RPMI7951 (cell line): ENCODE results near the gene ENKUR. TPM values are rescaled to one million over a fixed set of nuclear protein-coding genes. Genes with fewer than 3 reads are reported as not detected.
A peak's percentile ranks its signal among the peaks of the same experiment; 100 is the strongest.
"Not testable (repeated sequence)": the region's sequence is repeated elsewhere in the genome, so short reads cannot be mapped to it uniquely, and the experiment has no call there.

Source experiments
- DNase-seq: peaks from one replicate; pipeline ENCODE4 v3.0.0-alpha.2; 2012; ENCODE audit warnings: low read depth
- total RNA-seq: library from RNA; depleted of rRNA; stranded (reverse); fragments of >200 nt; shearing (Covaris generic); gene quantifications from 2 replicates; pipeline ENCODE4 v1.2.3, GENCODE V29; 2014

Gene ENKUR
- total RNA-seq, 1 experiment from 2014 or later: 0.24 TPM

DNA sequence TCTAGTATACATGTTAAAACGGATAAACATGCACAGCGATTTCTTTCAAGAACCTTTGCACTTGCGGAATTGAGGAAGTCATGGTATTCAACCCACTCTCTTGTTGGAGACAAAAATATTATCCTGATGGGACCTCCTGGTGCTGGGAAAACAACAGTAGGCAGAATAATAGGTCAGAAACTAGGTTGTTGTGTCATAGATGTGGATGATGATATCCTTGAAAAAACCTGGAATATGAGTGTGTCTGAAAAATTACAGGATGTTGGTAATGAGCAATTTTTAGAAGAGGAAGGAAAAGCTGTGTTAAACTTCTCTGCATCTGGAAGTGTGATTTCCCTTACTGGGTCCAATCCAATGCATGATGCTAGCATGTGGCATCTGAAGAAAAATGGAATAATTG is 7.3 kb upstream of the ENKUR start:
- DNase-seq: no peak

DNA sequence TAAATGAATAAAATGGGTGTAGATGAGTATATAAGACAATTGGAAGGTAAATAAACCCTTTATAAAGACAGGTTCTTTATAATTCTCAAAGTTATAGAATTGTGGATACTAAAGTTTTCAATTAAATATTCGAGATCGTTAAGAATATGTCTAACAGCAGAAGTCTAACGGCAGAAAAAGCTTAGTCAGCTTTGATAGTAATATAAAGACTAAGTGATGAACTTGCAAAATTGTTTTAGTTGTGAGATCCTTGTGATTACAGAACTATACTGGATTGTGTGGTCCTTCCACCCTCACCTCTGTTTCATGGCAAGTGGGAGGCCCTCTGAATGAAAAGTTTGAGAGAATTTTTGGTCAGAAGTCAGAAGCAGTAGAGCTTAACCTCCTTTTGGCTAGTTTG is 2.7 kb upstream of the ENKUR start:
- DNase-seq: no peak

DNA sequence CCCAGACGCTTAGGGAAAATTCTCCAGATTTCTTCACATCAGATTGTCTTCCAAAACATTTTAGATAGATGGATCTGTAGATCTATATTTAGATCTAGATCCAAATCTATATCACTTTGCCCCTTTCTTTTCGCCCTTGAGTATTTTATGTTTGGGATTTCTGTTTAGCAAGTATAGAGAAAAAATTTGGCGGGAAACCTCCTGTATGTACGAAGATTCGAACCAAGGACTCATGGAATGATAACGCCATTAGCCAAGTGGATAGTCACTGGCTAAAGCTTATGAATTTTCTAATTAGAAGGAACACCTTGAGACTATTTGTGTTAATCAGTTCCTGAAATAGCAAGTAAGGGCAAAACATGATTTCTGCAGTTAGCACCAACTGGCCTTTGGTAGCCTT is 1.7 kb upstream of the ENKUR start:
- DNase-seq: no peak

DNA sequence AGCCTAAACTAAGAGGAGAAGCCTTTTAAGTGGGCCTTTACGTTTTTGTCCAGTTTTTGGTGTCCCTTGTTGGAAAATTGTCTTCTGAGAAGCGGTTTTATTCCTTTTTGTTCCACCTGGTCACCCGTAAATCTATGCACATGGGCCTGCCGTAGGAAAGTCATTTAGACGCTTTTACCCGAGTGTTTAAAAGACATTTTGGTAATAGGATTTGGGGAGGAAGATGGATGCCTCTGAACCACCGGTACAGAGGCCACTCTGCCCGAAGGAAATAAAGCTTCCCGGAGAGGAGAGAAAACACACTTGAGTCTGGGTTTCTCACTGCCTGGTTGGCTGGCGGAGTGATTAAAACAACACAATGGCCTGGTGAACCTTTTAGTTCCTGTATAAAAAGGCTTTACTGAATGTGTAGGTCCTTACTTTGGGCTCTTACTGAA is 1.2 kb upstream of the ENKUR start:
- DNase-seq: no peak

DNA sequence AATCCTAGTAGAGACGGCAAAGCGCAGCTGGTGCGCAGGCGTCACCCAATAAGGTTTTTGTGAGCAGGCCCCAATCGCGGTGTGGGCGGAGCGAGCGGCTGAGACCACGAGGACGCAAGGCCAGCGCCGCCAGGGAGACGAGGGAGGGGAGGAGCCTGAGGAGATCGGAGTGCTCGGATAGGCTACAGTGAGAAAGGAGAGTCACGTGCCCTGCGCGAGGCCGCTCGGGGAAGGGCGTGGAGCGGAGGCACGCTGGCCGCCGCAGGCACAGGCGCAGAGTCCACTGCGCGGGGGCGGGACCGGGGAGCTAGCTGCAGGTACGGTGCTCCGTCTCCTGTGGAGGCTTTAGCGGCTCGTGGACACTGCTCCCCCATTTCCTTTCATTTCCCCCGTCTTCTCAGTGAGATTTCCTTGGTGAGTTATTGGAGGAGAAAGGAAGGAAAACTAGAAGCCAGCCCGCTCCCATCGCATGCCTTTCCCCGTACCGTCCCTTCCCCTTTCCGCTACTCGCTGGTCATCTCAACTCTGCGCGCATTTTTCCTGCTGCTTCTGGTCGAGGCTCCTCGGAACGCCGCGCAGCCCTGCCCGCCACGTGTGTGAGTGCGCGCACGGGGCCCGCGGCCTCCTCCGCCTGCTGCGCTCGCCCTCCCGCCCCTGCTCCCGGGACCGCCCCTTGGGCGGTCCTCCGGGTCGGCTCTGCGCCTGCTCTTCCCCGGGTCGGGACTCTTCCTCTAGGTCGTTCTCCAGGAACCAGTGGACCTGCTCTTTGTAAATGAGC is 607 bp upstream of the ENKUR start, which contains the start of gene THNSL1:
Gene THNSL1, plus strand, starts transcription at position 237 of the 778 bp plus-strand sequence. CDS start 6,612 bp downstream, outside the sequence.
- DNase-seq: peak; percentile 99

DNA sequence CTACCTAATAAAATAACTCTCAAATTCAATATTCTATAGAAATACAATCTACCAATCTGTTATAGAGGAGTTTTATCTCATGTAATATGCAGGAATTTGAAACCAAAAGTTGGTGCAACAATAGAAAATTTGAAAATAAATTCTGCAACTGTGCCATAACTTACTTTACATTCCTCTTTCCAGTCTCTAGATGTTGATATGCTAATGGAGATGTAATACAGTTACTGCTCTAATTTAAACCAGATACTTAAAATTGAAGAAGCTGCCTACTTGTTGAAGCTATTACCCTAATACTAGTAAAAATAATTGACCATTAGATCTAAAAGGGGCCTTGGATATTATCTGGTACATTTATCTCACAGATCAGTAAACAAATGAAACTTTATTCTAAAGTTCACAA is 1.4 kb downstream of the ENKUR start:
- no peak for DNase-seq

DNA sequence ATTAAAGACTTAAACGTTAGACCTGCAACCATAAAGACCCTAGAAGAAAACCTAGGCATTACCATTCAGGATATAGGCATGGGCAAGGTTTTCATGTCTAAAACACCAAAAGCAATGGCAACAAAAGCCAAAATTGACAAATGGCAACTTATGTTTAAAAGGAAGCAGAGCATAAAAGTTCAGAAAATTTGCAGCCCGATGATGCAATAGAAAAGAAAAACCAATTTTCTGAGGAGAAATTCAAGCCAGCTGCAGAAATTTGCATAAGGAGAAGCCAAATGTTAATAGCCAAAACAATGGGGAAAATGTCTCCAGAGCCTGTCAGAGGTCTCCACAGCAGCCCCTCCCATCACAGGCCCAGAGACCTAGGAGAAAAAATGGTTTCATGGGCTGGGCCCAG is 4.4 kb downstream of the ENKUR start:
- DNase-seq: not testable (repeated sequence)

DNA sequence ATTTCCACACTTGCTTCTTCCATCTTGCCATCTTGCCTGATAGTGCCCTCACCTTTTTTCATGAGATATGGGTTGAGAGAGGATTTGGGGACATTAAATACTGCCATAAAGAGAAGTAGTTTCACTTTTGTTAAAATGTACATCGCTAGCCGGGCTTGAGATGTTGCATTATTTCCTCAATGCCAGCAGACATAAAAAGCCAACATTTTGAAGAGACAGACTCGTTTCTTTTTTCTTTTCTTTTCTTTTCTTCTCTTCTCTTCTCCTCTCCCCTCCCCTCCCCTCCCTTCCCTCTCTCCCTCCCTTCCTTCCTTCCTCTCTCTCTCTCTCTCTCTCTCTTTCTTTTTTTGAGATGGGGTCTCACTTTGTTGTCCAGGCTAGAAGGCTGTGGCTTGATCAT is 17.9 kb downstream of the ENKUR start:
- no peak for DNase-seq

DNA sequence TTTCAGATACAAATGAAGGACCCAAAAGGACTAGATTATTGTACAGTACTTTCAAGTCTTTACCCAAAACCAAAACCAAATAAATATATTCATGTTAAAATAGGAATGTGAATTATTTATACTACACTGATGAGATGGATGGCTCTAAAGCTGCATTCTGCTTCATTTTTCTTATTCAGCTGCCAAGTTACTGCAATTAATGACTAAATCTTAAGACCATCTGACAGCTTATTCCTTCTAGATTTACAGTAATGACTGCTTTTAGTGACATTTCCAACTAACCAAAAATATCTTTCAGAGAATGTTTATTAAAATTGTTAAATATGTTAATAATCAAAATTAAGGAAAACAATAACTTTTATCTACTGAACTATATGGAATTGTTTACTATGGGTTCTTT is 20.9 kb downstream of the ENKUR start:
- DNase-seq: no peak

DNA sequence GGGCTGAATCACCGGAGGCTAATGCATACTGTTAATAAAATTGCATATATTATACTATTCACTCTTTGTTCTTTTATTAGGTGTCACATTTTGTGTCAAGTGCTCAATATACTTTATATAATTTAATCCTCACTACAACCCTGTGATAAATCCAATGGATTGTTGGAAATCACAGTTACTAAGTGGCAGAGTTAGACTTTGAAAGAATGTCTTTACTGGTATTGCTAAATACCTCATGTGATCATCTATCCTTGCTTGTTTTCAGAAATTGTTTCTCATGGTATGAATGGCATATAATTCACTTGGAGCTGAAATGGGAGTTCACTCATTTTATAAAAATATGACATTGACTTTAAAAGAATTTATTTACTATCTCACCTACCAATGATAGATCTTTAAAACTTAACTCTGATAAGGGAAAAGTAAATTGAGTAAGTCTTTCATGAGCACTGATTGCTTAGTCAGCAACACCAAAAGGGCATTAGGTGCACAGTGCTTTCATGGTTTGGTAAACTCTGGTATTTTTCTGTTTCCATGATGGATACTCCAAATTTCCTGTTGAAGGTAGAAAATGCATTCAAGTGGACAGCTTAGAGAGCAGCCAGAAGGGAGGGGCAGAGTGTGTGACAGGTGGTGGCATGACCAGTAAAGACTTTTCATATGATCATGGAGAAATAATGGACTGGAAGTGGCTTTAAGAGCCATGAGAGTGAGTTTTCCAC is 22.6 kb downstream of the ENKUR start:
- DNase-seq: no peak

DNA sequence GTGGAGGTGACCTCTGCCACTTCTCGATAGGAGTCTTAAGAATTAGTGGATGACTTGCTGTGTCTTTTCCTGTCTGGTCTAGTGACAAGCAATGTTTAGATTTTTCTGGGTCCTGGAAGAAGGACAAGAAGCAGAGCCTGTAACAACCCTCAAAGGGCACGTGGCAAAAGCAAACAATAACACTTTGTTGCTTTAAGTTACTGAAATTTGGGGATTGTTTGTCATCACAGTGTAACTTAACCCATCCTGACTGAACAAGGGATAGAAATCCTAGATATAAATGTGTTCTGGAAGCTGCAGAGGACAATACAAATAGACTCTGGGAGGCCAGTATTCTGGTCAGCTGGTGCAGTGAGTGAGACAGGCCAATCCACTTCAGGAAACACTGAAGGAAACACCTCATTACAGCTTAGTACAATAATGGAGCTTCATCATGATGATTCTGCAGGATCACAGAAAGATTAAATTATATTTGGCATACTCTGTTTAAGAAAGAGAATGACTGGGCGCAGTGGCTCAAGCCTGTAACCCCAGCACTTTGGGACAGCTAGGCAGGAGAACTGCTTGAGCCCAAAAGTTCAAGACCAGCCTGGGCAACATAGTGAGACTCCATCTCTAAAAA is 23.3 kb downstream of the ENKUR start:
- no peak for DNase-seq

DNA sequence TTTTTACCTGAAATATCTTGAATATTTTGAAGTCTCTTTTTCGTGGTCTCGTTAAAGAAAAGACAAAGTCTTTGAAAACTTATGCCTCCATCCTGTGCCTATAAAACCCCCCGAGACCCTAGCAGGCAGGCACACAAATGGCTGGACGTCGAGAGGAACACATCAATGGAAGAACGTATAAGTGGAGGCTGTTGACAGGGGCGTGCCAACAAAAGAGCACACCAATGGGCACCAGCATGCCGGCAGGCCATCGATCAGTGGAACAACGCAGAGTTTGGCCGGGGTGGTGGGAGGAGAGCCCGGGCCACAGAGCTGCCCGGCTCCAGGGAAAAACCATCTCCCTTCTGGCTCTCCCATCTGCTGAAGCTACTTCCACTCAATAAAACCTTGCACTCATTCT is 24.7 kb downstream of the ENKUR start:
- no peak for DNase-seq

DNA sequence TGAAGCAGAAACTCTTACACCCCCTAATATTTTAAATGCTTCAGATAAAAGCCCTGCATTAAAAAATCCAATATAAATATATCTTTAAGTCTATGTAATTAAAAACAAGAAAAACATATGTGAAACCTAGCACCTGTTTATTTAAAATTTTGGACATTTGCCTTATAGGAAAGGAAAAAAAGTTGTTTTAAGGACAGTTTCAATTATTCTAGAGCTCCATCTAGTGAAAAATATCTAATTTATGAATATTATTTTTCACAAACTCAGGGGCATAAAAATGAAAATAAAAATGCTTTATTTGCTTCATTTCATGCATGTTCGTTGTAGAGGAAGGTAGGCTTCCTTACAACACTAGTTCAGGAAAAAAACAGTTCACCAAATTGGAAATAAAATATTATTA is 26.1 kb downstream of the ENKUR start:
- DNase-seq: peak; percentile 4

DNA sequence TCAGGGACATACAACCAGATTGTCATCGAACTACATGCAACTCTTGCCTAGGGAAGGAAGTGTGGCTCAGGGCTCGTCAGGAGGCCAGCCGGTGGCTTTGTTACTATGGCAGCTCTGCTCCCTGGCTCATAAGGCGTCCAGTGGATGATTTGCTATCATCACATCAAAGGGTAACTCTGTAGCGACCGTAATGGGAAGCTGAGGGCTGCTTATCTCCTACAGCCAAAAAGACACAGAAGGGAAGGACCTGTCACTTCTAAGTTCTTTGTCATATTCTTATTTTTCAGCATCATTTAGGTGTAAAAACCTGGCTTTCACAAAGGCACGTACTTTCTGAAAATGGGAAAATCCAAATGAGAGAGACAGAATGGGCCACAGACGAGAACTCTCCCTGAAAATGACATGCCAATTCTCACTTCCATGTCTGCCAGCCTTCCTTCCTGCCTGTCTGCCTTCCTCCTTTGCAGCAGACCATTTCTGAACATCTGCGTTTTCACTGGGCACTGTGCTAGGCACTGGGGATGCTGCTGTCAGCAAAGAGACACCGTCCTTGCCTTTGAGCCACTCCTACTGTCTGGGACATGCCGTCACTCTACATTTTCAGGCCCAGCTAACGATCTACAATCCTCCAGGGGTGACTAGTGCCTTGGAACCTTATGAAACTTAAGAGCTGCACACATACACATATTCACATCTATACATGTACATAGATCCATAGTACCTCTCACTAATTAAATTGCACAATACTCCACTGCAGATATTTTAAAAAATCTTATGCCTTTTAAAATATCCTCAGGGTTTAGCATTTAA is 26.9 kb downstream of the ENKUR start:
- no peak for DNase-seq

DNA sequence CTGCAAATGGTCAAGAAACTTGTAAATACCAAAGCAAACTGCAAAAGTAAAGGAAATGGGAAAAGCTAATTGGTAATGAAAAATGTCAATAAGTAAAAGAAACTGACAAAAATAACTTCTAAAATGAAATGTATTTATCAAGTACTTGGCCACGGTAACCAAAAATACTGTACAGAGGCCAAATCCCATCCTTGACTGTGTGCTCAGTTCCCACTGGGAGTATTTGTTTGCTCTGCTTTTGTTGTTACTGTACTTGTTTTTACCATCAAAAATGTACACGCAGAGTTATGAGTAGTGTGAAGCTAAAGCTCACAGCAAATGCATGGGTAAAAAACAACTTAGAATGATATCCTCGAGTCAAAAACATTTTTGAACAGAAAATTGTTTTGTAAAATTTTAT is 31.1 kb downstream of the ENKUR start:
- DNase-seq: no peak

DNA sequence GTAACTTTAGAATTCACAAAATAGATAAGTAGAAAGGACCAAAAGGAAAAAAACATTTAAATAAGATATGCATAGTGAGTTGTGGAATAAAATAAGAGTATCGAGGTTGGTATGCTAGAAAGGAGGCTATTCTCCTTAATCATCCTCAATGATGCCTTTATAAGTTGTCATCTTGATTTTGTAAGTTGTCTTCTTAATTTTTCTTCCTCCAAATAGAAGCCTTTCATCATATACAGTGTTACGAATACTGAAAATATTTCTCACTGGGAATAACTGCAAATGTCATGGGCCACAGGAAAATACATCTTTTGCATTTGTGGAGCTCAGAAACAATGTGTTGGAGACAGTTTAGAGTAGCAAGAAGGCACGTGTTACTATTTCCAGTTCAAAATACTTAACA is 32.0 kb downstream of the ENKUR start:
- DNase-seq: no peak

DNA sequence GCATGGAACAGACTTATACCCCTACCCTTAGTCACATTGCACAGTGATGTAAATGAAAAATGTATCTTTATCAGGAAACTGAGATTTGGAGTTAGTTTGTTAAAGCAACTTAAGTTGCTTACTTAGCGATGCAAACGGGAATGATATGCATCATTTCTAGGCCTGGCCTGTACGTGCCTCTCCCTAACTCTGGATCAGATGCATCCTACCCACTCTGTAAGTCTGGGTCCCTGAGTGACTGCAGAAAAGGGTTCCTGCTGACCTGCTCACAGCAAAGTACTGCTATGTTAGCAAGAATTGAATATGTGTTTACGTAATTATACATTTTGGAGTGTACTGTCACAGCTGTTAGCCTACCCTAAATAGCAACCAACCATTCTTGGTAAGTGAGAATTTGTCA is 32.8 kb downstream of the ENKUR start:
- no peak for DNase-seq

DNA sequence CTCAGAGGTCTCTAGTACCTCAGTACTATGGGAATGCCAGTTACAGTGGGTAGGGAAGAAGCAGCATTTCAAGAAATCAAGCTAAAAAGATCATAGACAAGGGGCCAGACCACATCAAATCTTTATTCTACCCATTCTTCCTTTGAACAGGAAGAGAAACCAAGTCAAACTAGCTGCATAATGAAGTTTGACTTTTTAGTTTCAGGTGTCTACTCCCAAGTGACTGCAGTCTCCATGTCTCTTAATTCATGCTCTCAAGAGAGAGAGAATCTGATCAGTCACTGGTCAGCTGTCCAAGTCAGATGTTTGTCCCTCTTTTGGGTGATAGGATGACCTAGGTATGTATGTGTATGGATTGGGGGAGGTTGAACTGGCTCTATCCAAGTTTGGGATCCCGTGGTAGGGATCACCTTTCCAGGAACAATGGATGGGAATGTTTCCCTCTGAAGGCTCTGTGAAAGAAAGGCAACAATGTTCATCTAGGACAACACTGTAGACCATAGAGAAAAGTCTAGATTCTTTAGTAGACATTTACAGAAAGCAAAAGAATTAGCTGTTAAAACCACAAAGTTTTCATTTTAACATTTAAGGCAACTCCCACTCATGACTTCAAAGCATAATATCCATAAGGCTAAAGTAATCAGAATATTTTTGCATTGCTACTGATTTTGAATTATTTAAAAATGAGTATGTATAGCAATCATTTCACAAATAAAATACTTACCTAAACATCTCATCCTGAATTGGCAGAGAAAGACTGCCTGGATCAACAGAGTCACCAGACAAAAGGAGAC is 33.4 kb downstream of the ENKUR start:
- no peak for DNase-seq

DNA sequence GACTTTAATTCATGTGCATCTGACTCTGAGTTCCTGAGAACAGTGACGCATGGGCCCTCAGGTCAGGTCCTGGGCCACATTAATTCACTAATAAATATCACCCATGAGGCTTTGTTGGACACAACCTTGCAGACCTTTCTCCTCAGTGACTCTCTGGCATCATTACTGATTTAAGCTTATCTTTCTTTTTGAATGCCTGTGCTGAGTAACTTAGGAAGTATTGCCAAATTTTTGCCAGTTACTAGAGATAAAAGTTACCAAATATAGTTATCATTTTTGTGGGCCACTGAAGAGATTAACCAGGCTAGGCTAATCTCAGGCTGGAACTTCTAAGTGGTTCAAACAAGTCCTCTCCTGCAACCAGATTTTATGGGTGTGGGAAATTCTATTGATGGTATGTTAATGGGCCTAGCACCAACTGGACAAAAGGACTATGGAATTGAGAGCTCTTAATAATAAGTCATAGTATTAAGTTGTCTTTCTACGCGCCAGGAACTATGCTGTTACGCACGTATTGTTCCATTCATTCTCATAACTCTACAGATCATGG is 34.7 kb downstream of the ENKUR start:
- no peak for DNase-seq

DNA sequence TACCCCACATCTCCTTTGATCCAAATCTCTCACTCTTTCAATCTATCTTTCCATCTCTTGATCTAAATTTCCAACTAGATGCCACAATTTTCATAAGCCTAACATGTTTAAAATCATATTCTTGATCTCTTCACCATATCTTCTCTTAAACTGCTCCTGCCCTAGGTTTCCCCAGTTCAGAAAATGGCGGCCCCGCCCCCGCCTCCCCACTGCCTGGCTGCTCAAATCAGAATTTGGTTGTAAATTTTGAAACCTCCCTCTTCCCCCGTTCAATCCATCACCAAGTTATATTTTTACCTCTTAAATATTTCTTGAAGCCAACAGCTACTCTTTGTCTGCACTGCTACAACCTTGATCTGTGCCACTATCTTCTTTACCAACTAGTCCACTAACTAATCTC is 36.3 kb downstream of the ENKUR start:
- DNase-seq: no peak

DNA sequence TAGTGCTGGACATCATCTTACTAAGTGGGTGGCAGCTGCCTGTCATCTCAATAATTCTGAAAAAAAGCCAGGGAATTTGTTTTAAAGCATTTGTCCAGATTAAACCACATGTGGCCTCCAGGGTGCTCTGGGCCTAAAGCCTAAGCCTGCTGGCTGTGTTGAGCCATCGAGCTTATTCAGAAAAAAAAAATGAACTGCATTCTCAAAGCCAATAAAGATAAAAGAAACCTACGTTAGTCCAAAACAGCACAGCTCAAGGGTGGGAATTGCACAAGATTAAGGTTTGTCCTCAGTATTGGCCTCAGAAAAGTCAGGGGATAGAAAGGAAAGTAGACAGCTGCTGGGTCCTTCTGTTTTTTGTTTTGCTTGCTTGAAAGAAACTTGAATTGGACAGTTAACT is 41.0 kb downstream of the ENKUR start:
- DNase-seq: peak; percentile 59
